Measurements from ENCODE around the gene ST3GAL2.

The ST3GAL2 gene

GRCh38 chr16:70480127-70481105 is 41.5 kb upstream of the ST3GAL2 start:
- Histone ChIP-seq H3K4me1 (ENCODE audit: control insufficient read depth in 1 of 2, insufficient read depth in 1 of 2, low read depth in 1 of 2, low read length in 1 of 2) (no peaks in the 10 kb centered on the region), H3K27ac (no peak overlapping the region), H3K36me3 (peaks cover 80% of the 10 kb centered on the region), H3K9me3 (no peaks in the 10 kb centered on the region), H3K27me3 (no peaks in the 10 kb centered on the region), H3K4me3 (ENCODE audit: low read depth in 1 of 2, low read length in 1 of 2) (no peak overlapping the region)
- TF ChIP-seq, protein P1, sequence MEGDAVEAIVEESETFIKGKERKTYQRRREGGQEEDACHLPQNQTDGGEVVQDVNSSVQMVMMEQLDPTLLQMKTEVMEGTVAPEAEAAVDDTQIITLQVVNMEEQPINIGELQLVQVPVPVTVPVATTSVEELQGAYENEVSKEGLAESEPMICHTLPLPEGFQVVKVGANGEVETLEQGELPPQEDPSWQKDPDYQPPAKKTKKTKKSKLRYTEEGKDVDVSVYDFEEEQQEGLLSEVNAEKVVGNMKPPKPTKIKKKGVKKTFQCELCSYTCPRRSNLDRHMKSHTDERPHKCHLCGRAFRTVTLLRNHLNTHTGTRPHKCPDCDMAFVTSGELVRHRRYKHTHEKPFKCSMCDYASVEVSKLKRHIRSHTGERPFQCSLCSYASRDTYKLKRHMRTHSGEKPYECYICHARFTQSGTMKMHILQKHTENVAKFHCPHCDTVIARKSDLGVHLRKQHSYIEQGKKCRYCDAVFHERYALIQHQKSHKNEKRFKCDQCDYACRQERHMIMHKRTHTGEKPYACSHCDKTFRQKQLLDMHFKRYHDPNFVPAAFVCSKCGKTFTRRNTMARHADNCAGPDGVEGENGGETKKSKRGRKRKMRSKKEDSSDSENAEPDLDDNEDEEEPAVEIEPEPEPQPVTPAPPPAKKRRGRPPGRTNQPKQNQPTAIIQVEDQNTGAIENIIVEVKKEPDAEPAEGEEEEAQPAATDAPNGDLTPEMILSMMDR (IDR thresholded peaks at IDR 0.05) = no peak

DNA sequence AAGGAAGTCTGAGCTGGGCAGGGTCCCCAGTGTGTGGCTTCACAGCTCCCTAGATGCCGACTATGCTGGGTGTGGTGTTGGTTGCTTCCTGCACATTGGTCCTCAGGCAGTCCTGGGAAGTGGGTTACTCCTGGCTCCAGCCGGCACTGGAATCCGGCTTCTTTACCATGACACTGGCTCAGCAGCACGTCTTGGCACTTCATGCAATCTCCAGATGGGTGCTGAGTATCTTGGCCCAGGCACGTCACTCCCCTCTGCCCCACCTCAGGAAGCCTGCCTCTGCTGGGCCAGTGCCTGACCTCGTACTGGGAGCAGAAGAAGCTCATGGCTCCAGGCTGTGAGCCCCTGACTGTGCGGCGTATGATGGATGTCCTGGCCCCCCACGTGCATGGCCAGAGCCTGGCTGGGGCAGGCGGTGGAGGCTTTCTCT is 40.0 kb upstream of the ST3GAL2 start:
- Histone ChIP-seq H3K4me1 (ENCODE audit: control insufficient read depth in 1 of 2, insufficient read depth in 1 of 2, low read depth in 1 of 2, low read length in 1 of 2) (no peaks in the 10 kb centered on the region), H3K9me3 (no peaks in the 10 kb centered on the region), H3K27ac (no peak overlapping the region), H3K36me3 (peaks cover 88% of the 10 kb centered on the region), H3K4me3 (ENCODE audit: low read depth in 1 of 2, low read length in 1 of 2) (no peak overlapping the region), H3K27me3 (no peaks in the 10 kb centered on the region)
- TF ChIP-seq, protein P1 (IDR thresholded peaks at IDR 0.05) = no peak

DNA sequence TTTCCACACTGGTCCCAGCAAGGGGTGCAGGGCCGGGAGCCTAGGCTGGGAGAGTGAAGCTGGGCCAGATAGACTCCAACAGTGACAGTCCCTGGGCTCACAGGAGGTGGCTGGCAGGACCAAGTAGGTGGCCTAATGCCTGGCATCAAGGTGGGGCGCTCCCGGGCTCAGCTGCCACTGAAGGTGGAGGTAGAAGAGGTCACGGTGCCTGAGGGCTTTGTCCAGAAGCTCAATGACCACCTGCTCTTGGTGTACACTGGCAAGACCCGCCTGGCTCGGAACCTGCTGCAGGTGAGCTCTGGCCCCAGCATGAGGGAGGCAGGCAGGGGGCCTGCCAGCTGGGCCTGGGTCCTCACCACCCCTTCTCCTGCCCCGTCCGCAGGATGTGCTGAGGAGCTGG is 39.3 kb upstream of the ST3GAL2 start:
- TF ChIP-seq, protein P1 (IDR thresholded peaks at IDR 0.05) = no peak
- Histone ChIP-seq H3K4me3 (ENCODE audit: low read depth in 1 of 2, low read length in 1 of 2) (no peak overlapping the region), H3K4me1 (ENCODE audit: control insufficient read depth in 1 of 2, insufficient read depth in 1 of 2, low read depth in 1 of 2, low read length in 1 of 2) (no peaks in the 10 kb centered on the region)

DNA sequence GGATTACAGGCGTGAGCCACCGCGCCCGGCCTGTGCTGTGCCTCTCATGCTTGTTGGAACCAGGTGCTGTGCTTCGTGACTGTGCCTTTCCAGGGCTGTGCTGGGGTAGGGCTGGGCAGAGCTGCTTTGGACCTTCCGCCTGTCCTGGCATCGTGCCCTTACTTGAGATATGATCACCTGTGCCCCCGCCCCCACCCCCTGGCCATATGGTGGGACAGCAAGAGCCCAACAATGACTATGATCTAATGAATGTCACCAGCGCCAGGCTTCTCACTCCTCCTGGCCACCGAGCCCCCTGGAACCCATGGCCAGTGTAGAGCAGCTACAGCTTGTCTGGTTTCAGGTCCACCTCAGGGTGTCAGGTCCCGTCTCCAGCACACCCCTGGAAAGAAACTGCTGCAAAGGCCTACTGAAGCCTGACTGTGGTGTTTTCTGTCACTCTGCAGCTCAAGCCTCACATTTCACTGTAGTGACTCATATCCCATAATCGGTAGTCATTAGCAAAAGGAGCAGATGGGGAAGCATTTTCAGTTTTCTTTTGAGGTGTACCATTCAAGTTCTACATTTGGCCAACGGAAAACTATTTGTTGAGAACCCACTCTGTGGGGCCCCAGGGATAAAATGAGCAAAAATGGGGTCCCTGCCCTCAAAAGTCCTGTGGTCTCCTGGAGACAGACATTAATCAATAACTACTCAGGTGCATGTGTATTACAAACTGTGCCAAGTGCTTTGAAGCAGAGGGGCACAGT is 37.5 kb upstream of the ST3GAL2 start:
- no peaks in the 10 kb centered on the region for H3K9me3 ChIP-seq
- no peak overlapping the region for H3K27ac ChIP-seq
- no peaks in the 10 kb centered on the region for H3K27me3 ChIP-seq
- H3K4me3 ChIP-seq (ENCODE audit: low read depth in 1 of 2, low read length in 1 of 2) = no peak overlapping the region
- no peaks in the 10 kb centered on the region for H3K4me1 ChIP-seq (ENCODE audit: control insufficient read depth in 1 of 2, insufficient read depth in 1 of 2, low read depth in 1 of 2, low read length in 1 of 2)
- TF ChIP-seq, protein P1 (IDR thresholded peaks at IDR 0.05) = no peak
- peaks cover 83% of the 10 kb centered on the region for H3K36me3 ChIP-seq

More for the DNA sequence above, 39.3 kb upstream of the ST3GAL2 start:
- Histone ChIP-seq H3K27me3 (no peaks in the 10 kb centered on the region), H3K36me3 (peaks cover 88% of the 10 kb centered on the region), H3K9me3 (no peaks in the 10 kb centered on the region), H3K27ac (no peak overlapping the region)

DNA sequence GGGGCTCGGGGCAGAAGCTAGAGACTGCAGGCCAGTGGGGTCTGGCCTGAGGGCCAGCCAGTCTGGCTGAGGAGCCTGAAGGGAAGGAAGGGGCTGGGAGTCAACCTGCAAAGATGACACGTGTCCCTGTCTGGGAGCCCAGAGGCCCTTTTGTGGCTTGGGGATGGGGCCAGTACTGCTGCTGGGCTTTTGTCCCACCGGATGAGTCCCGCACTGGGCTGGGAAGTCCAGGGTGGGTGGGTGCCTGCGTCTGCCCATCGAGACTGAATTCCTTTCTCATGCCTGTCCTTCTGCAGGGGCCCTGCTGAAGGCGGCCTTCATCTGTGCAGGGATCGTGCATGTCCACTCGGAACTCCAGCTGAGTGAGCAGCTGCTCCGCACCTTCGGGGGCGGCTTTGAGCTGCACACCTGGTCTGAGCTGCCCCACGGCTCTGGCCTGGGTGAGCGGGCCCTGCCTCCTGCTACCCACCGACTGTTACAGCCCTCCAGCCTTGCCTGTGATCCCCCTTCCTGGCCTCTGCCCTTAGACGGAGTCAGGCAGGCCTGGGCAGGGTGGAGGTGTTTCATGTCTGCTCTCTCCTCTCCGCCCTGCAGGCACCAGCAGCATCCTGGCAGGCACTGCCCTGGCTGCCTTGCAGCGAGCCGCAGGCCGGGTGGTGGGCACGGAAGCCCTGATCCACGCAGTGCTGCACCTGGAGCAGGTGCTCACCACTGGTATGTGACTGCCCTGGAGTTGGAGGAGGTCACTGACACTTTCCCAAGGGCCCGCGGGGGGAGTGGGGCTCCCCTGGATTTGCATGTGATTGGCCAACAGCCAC is 36.4 kb upstream of the ST3GAL2 start:
- no peaks in the 10 kb centered on the region for H3K9me3 ChIP-seq
- peaks cover 71% of the 10 kb centered on the region for H3K36me3 ChIP-seq
- H3K4me3 ChIP-seq (ENCODE audit: low read depth in 1 of 2, low read length in 1 of 2) = no peak overlapping the region
- H3K27me3 ChIP-seq = no peaks in the 10 kb centered on the region
- H3K4me1 ChIP-seq (ENCODE audit: control insufficient read depth in 1 of 2, insufficient read depth in 1 of 2, low read depth in 1 of 2, low read length in 1 of 2) = no peaks in the 10 kb centered on the region
- H3K27ac ChIP-seq = no peak overlapping the region
- TF ChIP-seq, protein P1 (IDR thresholded peaks at IDR 0.05) = no peak
